Measurements from ENCODE around the gene BTNL2.
"Not testable (repeated sequence)": the region's sequence is repeated elsewhere in the genome, so short reads cannot be mapped to it uniquely, and the experiment has no call there.

Gene BTNL2

GRCh38 chr6:32406857-32407256 is at the start of gene BTNL2:
Gene BTNL2, minus strand, starts transcription at chr6:32407181. Its CDS starts 58 bp downstream, at chr6:32407123.
- DNase-seq (ENCODE audit: low spot score), result no peak

- no peak for DNase-seq (ENCODE audit: low spot score)
Observed at GRCh38 chr6:32449088-32449736, 42.2 kb upstream of the BTNL2 start.

GRCh38 chr6:32447932-32448331 is 41.0 kb upstream of the BTNL2 start:
- DNase-seq (ENCODE audit: low spot score), result no peak

- DNase-seq (ENCODE audit: low spot score), result no peak
Observed at GRCh38 chr6:32445321-32445854, 38.4 kb upstream of the BTNL2 start.

GRCh38 chr6:32444433-32444832 is 37.5 kb upstream of the BTNL2 start:
- no peak for DNase-seq (ENCODE audit: low spot score)

- DNase-seq (ENCODE audit: low spot score), result no peak
Observed at GRCh38 chr6:32442977-32443552, 36.1 kb upstream of the BTNL2 start.

- DNase-seq (ENCODE audit: low spot score), result no peak
Observed at GRCh38 chr6:32442243-32442667, 35.3 kb upstream of the BTNL2 start.

GRCh38 chr6:32439602-32440214 is 32.7 kb upstream of the BTNL2 start, which contains the start of gene HLA-DRA:
Gene HLA-DRA, plus strand, starts transcription at chr6:32439887. Its CDS starts 64 bp downstream, at chr6:32439951.
- peak; percentile 87 for DNase-seq (ENCODE audit: low spot score)

GRCh38 chr6:32439139-32439538 is 32.2 kb upstream of the BTNL2 start:
- DNase-seq (ENCODE audit: low spot score), result no peak

- peak; percentile 39 for DNase-seq (ENCODE audit: low spot score)
Observed at GRCh38 chr6:32436995-32437836, 30.2 kb upstream of the BTNL2 start.

- no peak for DNase-seq (ENCODE audit: low spot score)
Observed at GRCh38 chr6:32436186-32436585, 29.2 kb upstream of the BTNL2 start.

- not testable (repeated sequence) for DNase-seq (ENCODE audit: low spot score)
Observed at GRCh38 chr6:32433950-32434349, 27.0 kb upstream of the BTNL2 start.

GRCh38 chr6:32432050-32432450 is 25.1 kb upstream of the BTNL2 start:
- peak; percentile 40 for DNase-seq (ENCODE audit: low spot score)

- DNase-seq (ENCODE audit: low spot score), result no peak
Observed at GRCh38 chr6:32431142-32431541, 24.2 kb upstream of the BTNL2 start.

GRCh38 chr6:32430179-32430578 is 23.2 kb upstream of the BTNL2 start:
- DNase-seq (ENCODE audit: low spot score), result no peak

GRCh38 chr6:32427934-32428474 is 21.0 kb upstream of the BTNL2 start:
- DNase-seq (ENCODE audit: low spot score), result no peak

- no peak for DNase-seq (ENCODE audit: low spot score)
Observed at GRCh38 chr6:32427218-32427617, 20.2 kb upstream of the BTNL2 start.

- DNase-seq (ENCODE audit: low spot score), result no peak
Observed at GRCh38 chr6:32426338-32426737, 19.4 kb upstream of the BTNL2 start.

GRCh38 chr6:32424589-32425300 is 17.8 kb upstream of the BTNL2 start:
- no peak for DNase-seq (ENCODE audit: low spot score)

- no peak for DNase-seq (ENCODE audit: low spot score)
Observed at GRCh38 chr6:32416036-32416435, 9.1 kb upstream of the BTNL2 start.

GRCh38 chr6:32415521-32416019 is 8.6 kb upstream of the BTNL2 start:
- peak; percentile 78 for DNase-seq (ENCODE audit: low spot score)
